GM18873 (cell line): ENCODE data around the gene RMND5B.

Experiments
- ATAC-seq: cut with Tn5 transposase; IDR thresholded peaks from one replicate; pipeline ENCODE4 v1.9.1; 2021; ENCODE audit warnings: mild to moderate bottlenecking, moderate library complexity, moderate number of reproducible peaks; ENCODE audit not compliant: unreplicated experiment, low FRiP score

The RMND5B gene

GRCh38 chr5:178198706-178199105, 67.9 kb downstream of the RMND5B start:
- no peak for ATAC-seq

- ATAC-seq: no peak
Observed at GRCh38 chr5:178199581-178200434, 69.0 kb downstream of the RMND5B start.
